Posterior vena cava (tissue), 2 donors: Measurements from ENCODE around the gene RNF123. TPM values are rescaled to one million over a fixed set of nuclear protein-coding genes. Genes with fewer than 3 reads are reported as not detected.
A peak's percentile ranks its signal among the peaks of the same experiment; 100 is the strongest.

Experiments used
- DNase-seq: peaks from one replicate; pipeline ENCODE4 v3.0.0-alpha.2; 2020; ENCODE audit warnings: low spot score
- intact Hi-C, 2 donors: fragments of 100-400 bp; cut with DNase I; formaldehyde crosslinking; loops; one replicate each; pipeline versions ENCODE4 v1.14.1 to v1.14.2; 2022 to 2023
- total RNA-seq, 2 donors: library from RNA; stranded (reverse); fragmentation: NEBNext Ultra II Directional; extraction: Animal tissue kit (Norgen Biotek cat#: 25700); gene quantifications; one replicate each; pipeline ENCODE4 v1.2.1, GENCODE V29; 2021
- donor health status: DM: yes; HTN: yes; CAD: no.
- donor health status: DM: yes; HTN: yes; CAD: no.

The RNF123 gene
- total RNA-seq, 2 donors from 2014 or later: 28.3 to 29.5 TPM

DNA sequence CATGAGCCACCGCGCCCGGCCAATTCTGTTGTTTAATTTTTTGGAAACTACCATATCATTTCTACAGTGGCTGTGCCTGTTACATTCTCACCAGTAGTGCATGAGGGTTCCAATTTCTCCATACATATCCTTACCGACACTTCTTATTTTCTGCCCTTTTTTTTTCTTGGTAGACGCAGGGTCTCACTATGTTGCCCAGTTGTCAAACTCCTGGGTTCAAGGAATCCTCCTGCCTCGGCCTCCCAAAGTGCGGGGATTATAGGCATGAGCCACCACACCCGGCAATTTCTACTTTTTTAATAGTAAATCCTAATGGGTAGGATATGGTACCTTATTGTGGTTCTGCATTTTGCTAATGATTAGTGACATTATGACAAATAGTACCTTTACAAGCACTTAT is 20.5 kb downstream of the RNF123 start:
- peak; percentile 22 for DNase-seq
- intact Hi-C loops: loop anchor here in 1 of 2 donors (10.0 kb wide), 1 partner anchor 195 kb away; the partner anchor contains the start of gene MST1R

DNA sequence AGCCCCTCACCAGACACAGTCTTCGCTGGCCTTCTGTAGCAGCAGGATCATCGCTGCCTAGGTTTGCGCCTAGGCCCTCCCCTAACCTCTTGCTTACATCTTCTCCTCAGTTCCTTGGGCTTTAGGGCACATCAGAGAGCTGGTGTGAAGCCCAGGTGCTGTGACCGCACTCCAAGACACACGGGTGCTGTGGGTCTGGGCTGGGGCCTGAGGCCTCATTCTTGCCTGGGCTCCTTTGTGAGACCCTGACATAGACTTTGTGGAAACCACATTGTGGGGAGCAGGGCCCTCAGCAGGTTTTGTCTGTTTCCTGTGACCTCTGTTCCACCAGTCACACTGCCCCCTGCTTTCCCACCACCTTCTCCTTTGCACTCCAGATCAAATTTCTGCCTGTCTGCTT is 22.1 kb downstream of the RNF123 start:
- DNase-seq: peak; percentile 45
- intact Hi-C loops: no loop called here

DNA sequence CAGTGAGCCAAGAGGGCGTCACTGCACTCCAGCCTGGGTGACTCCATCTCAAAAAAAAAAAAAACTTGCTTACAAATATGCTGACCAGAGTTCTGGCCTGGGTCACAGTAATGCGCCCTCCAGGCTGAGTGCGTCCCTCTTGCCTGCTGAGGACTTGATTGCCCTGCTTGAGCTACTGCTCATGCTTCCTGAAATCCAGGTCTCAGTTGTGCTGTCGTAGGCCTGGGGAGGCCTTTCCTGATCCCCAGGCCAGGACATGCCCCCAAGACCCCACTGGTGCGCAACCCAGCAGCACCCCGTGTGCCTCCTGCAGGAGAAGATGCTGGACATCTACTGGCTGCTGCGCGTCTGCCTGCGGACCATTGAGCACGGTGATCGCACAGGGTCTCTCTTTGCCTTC is 22.8 kb downstream of the RNF123 start:
- intact Hi-C loops: no loop called here
- peak; percentile 58 for DNase-seq

DNA sequence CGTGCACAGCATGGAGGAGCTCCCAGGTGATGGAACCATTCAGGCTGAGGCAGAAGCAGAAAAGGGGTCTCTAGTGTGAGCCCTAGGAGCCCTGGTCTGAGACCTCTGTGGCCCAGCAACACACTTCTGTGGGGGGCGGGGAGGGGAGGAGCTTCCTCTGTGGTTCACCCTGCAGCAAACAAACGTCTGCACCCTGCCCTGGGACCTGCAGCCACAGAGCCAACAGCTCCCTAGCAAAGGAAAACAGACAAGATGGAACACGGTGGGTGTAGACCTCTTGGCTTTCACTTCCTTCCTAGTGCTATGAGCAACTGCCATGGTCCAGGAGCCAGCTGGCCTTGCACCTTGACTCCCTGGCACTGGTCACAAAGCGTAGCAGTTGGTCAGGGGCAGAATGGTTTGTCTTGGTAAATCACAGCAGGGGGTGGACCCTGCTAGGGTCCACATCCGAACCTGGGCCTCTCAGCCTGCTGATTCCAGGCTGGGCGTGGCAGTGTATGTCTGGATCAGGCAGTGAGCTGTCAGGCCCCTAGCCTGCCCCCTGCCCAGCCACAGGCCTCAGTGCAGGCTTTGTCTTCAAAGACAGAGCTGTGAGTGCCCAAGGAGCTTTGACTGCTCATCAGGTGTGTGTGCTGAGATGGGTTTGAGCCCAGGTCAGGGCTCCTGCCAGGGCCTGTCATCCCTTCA is 23.4 kb downstream of the RNF123 start:
- intact Hi-C loops: no loop called here
- DNase-seq: peak; percentile 78

DNA sequence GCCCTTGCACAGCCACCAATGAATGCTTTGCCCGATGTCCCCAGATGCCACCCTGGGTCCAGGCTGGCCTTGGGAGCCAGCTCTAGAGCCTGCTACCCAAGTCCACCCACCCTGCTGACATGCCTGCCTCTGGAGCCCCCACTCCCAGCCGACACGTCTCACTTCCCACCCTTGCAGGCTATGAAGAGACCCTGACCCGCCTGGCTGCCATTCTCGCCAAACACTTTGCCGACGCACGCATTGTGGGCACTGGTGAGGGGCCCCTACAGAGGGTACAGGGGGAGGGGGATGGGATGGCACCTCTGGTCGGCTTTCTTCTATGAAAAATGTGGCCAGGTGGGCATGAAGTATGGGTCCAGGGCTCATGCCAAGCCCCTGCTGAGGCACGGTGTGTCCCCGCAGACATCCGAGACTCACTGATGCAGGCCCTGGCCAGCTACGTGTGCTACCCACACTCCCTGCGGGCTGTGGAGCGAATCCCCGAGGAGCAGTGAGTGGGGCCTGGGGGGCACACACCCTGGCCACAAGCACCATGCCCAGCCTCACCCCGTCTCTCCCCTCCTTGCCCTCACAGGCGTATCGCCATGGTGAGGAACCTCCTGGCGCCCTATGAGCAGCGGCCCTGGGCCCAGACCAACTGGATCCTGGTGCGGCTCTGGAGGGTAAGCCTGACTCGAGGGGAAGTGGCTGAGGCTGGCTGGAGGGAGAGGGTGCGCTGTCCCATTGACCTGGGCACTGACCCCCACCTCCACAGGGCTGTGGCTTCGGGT is 24.2 kb downstream of the RNF123 start:
- peak; percentile 62 for DNase-seq
- intact Hi-C loops: no loop called here

DNA sequence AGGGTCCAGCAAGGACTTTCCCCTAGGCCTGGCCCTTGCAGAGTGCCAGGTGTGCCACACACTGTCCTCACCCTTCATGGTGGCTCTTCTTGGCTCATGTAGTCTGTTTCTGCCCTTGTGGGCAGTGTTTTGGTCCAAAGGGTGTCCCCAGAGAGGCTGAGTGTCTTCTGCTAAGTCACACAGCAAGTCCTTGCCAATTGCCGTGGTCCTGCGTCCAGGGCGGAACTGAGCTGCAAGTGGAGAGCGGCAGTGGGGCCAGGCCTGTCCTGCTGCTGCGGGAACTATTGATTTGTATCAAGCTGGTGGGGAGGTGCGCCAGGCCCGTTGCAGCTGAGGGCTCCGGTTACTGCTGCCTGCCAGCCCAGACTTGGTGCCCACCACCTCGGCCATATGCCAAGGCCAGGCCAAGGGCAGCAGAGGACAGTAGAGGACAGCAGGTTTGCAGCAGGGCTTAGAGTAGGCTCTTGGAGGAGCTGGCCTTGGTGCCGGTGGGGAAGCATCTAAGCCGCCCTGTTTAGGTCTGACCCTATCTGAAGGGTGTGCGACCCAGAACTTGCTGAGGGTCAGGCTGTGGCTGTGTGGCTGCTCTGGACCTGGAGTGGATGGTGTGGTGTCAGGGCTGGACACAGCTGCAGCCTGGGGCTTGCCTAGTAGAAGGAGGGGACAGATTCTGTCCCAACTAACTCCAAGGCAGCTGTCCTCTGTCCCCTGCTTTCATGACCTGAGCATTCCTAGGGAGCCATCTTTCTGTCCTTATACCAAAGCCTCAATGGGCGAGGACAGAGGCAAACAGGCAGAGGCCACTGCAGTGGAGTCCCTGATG is 25.6 kb downstream of the RNF123 start:
- DNase-seq: peak; percentile 76
- intact Hi-C loops: no loop called here

DNA sequence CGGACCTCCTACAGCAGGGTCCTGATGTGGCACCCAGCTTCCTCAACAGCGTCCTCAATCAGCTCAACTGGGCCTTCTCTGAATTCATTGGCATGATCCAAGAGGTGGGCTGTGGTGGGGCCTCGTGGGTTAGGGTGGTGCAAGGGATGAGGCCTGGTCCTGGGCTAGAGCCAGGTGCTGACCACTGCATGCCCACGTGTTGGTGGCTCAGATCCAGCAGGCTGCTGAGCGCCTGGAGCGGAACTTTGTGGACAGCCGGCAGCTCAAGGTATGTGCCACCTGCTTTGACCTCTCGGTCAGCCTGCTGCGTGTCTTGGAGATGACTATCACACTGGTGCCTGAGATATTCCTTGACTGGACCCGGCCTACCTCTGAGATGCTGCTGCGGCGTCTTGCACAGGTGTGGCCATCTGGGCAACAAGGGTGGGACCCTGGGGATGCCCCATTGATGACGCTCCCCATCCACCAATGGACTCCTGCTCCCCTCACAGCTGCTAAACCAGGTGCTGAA is 26.3 kb downstream of the RNF123 start:
- DNase-seq: peak; percentile 74
- intact Hi-C loops: no loop called here

DNA sequence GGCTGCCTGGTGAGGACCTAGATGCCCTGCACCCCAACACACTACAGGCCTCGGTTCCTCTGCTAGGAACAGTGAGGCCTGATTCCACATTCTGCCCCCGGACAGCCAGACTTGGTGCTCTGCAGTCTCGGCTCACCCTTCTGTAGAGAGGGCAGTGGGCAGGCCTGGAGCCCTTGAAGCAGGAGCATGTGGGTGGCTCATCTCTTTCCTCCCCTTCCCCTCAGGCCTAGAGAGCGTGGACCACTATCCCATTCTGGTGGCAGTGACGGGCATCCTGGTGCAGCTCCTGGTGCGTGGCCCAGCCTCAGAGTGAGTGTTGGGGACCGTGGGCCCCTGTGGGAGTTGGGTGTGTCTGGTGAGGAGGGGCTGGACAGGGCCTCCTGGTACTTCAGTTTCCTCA is 26.8 kb downstream of the RNF123 start:
- DNase-seq: peak; percentile 62
- intact Hi-C loops: no loop called here

DNA sequence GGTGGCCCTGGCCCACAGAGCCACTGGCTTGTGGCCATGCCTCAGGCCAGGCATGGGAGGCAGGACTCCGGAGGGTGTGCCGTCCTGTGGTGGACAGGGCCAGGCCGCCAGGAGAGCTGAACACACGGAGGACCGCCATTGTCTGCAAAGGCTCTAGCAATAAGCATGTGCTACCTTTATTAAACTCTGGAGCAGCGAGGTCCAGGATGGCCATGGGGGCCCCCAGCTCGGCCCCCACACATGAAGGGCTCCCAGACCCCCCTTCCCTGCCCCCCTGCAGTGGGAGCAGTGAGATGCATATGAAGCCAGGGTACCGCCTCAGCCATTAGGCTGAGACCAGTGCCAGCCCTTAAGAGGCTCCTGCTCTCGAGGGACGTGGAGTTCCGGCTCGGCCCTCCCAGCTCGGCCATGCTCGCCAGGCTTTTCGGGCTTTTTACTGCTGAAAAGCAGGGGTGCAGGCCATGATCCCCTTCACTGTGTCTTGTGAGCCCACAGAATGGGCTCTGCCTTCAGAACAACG is 27.4 kb downstream of the RNF123 start:
- intact Hi-C loops: no loop called here
- DNase-seq: peak; percentile 69

DNA sequence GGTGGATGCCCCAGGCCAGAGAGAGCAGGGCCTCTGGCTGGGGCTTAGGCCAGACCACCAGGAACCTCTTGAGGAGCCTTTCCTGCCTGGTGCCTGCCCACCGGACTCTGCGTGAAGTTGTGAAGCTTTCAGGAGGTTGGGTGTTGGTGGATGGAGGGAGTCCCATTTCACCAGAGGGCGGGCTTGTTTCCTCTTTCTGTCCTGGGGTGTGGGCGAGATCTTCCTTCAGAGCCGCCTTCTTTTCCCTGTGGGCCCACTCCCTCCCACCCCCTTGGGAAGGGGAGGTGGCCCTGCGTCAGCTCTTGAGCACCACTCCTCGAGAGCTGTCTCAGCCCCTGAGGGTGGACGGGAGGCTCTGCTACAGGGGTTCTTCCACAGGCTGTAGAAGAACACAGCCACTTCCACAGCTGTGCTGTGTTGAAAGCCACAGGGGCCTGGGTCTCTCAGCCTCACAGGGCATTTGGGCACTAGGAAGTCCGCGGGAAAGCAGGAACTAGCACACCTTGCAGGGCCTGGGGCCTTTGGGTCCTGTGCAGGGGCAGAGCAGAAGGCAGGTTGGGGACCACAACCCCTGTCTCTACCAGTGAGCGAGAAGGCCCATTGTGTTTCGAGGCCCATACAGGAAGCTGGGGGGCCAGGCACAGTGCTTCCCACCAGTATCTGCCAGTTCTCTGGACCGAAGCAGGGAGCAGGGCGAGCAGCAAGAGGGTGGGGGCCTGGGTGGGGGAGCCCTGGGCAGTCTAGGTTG is 28.0 kb downstream of the RNF123 start:
- intact Hi-C loops: no loop called here
- peak; percentile 75 for DNase-seq

DNA sequence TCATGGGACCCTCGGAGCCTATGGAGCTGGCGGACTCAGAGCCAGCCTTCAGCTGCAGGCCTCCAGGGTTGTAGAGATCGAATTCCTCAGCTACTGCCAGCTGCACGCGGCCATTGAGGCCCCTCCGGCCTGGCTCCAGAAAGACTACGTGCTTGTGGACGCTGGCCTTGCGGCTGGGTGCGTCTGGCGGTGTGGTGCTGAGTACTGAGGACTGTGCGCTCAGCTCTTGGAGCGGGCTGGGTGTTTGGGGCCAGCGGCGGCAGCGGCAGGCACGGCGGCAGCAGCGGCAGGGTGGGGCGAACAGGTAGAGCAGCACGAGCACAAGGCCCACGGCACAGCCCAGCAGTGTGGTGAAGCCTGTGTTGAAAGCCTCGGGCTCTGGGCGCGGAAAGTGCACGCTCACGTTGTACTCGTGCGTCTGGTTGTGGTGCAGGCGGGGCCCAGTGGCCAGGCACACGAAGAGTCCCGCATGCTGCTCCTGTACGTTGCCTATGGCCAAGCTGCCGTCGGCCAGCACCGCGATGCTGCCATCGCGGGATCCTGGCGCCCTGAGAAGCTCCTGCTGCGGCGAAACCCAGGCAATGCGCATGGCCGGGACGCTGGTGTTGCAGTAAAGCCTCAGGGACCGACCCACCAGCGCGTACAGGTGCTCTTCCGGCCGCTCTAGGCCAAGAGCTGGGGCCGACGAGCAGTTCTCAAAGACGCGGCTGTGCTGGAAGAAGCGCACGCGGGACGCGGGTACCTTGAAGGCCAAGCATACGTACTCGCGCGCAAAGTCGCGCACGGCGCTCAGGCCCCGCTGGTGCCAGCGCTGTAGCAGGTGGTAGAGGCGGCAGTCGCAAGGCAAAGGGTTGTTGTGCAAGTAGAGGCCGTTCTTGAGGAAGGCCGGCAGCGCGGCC is 28.9 kb downstream of the RNF123 start:
- intact Hi-C loops: no loop called here
- peak; percentile 82 for DNase-seq

DNA sequence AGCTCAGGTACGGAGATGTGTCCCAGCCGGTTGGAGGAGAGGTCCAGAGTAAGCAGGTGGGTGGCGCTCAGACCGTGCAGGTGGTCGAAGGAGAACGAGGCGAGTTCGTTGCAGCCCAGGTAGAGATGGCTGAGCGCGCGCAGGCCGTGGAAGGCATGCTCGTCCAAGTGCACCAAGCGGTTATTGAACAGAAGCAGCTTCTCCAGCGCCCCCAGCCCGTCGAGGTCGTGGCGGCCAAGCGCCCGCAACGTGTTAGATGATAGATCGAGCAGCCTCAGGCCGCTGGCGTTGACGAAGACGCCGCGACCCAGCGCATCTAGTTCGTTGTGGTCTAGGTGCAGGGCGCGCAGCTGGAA is 29.5 kb downstream of the RNF123 start:
- intact Hi-C loops: no loop called here
- peak; percentile 85 for DNase-seq

DNA sequence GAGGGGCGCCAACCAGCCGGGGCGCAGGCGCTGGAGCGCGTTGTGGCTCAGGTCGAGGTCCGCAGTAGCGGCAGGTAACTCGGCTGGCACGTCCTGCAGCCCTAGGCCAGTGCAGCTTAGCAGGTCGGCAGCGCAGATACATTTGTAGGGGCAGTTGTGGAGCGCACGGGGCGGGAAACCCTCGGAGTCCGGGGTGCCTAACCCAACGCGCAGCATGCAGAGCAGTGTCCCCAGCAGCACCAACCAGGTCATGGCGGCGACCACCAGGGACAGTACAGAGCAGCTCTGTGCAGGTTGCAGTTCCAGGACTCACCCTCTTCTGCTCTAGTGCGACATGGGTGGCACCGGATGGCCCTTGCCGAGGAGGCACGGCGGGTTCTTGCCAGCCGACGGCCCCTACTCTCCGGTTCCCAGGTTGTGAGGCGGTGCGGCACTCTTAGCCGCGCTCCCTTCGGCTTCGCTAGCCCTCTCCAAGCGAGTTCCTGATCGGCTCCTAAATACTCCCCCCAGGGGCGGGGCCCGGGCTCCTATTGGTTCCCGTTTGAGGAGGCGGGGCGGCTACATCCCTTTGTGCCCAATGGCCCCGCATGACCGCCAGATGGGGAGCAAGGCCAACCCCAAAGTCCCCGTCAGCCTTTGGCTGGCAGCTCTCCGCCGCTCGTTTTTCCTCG is 30.0 kb downstream of the RNF123 start, which contains the start of gene AMIGO3:
TSS of gene AMIGO3 (minus strand) at position 471 of the 671 bp plus-strand sequence. CDS start at position 252, 219 bp downstream.
- DNase-seq: peak; percentile 99
- intact Hi-C loops: no loop called here

DNA sequence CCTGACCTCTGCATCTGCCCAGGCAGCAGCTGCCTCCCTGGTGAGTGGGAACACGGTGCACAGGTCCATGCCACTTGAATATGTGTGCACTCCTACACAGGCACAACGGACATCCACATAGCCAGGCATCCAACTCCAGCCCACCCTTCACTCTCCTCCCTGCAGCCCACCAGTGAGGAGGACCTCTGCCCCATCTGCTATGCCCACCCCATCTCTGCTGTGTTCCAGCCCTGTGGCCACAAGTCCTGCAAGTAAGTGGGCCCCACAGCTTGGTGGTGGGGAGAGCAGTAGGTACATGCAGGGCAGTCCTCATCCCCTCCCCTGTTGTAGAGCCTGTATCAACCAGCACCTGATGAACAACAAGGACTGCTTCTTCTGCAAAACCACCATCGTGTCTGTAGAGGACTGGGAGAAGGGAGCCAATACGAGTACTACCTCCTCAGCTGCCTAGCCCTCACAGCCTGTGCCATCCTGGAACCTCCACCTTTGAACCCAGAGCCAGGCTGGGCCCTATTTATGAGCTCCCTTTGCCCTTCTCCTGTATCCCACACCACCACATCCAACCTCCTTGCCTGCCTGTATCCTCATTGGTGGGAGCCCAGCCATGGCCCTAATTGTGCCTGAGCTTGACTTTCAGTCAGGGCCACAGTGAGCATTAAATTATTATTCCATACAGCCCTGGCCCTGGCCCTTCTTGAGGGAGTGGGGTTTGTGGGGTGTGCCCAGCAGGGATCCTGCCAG is 31.7 kb downstream of the RNF123 start:
- peak; percentile 69 for DNase-seq
- intact Hi-C loops: no loop called here

DNA sequence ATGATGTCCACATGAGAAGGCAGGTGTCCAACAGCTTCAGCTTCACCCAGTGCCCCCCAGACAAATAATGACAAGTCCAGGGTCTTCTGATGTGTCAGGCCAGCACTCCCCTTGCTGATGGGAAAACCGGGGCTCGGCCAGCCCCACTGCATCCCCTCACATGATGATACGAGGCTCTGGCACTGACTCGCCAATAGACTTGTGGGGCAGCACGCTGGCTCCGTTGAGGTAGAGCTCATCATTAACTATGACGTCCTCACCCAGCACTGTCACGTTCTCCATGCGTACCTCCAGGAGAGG is 32.2 kb downstream of the RNF123 start:
- intact Hi-C loops: no loop called here
- DNase-seq: peak; percentile 66

DNA sequence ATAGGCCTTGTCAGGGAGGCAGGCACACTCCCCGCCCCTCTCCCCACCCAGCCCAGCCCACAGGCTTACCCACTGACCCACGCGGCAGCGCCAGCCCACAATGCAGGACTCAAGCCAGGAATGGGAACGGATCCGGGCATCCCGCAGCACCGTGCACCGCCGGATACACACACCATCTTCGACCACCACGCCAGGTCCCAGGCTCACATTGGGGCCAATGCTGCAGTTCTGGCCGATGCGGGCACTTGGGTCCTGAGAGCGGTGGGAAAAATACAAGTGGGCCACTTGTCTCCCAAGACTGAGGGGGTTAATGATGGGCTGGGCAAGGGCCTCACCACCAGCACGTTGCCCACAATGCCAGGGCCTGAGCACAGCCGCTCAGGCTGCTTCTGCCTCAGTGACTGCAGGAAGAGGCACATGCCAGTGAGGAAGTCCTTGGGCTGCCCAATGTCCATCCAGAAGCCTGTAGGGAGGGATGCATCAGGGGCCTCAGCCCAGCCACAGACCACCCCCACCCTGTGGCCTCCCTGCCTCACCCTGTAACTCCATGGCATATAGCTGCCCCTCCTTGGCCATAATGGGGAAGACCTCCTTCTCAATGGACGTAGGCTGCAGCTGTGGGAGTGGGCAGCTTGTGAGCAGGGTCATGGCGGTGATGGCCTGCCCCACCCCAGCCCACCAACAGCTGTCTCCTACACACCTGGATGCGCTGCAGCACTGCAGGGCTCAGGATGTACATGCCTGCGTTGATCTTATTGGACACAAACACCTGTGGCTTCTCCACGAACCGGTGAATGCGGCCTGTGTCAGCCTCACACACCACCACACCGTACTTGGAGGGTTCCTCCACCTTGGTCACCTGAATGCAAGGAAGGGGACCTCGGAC is 32.8 kb downstream of the RNF123 start:
- peak; percentile 78 for DNase-seq
- intact Hi-C loops: no loop called here
